Right kidney (tissue), 1 donor: Measurements from ENCODE around the gene KAT6B.

Source experiments
- DNase-seq: peaks from one replicate; pipeline ENCODE4 v3.0.0-alpha.2; 2016

KAT6B gene

DNA sequence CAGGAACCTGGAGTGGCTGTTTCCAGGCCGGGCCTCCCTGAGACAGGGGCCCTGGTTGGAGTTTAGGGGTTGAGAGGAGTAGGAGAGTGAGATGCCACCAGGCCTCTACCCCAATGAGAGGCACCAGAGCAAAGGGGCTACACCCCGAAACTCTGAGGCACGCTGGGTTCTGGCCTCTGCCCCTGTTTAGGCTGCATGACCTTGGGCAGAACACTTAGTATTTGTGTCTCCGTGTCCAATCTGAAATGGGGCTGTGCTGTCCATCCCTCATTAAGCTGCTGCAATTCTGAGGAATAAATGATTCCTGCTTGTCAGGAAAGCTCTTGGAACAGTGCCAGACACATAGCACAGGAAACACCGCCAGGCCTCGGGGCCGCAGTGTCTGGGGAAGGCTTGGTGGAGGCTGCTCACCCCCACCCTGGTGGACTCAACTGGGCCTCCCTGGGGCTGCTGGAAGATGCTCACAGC, 244.6 kb downstream of the KAT6B start:
- peak; percentile 15 for DNase-seq

DNA sequence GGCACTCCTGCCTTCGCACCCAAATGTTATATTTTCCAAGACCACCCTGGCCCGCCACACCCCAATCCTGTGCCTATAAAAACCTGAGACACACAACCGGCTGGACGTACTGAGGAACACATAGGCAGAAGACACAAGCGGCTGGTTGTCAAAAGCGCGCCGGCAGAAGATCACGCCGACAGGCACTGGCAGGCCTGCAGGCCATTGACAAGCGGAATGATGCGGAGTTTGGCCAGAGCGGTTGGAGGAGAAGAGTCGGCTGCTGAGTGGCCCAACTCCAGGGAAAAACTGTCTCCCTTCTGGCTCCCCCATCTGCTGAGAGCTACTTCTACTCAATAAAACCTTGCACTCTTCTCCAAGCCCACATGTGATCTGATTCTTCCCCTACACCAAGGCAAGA, 245.4 kb downstream of the KAT6B start:
- DNase-seq, result no peak

DNA sequence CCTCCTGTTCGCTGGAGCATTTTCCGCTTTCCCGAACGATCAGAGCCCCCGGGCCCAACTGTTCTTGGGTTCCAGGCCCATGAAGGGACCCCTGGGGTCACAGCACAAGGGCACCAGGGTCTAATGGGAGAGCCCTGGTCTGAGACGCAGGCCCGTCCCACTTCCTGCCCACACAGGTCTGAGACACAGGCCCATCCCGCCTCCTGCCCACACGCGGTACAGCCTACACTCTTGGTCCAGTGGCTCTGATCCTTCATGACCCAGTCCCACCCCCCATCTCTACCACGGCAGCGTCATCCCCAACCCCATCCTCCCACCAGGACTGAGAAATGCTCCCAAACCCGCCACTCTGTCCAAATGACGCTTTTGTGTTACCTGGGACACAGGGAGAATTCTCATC, 246.3 kb downstream of the KAT6B start:
- DNase-seq, result no peak

DNA sequence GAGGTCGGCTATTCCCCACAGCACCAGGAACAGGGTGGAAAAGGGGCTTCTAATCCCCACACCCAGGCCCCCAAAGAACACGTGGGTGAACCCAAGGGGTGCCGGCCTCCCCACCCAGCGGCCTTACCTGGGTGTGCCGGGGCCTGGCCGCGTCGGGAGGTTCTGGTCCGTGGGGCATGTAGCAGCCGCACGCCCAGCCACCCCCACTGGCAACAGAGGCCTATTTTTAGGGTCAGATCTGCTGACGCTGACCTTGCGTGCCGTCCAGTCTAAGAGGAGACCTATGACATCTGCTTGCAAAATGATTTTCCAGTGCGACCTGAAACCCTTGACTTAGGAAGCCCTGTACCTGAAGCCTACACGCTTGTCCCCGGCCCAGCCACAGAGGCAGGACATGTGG, 247.0 kb downstream of the KAT6B start:
- no peak for DNase-seq

DNA sequence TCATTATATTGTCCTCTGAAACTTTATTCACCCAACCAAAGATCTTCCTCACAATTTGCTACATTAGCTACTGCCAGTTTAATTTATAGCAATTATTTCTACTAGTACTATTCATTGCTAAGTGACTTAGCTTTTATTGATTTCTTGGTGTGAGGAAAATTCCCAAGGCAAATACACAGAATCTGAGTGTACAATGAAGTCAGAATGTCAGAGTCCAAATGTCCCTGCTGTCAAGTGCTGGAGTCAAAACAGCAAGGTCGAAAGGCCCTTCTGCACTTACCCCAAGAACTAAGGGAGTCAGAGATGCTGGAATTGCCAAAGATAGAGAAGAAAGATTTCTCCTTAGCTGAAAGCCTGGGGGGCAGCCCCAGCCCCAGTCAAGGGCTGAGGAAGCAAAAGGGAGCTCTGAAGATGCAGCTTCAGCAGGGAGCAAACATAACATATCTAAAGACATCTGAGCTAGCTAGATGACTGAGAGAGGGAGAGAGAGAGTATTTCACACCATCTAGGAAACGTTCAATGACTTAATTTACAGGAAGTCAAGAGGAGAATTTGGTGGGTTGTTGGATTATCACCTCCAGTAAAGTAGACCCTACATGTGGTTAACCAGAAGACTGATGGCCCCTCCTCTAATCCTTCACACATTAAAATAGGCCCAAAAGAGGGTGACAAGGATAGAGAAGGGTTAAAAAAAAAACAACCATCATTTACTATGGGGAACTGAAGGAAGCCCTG, 248.5 kb downstream of the KAT6B start:
- no peak for DNase-seq

DNA sequence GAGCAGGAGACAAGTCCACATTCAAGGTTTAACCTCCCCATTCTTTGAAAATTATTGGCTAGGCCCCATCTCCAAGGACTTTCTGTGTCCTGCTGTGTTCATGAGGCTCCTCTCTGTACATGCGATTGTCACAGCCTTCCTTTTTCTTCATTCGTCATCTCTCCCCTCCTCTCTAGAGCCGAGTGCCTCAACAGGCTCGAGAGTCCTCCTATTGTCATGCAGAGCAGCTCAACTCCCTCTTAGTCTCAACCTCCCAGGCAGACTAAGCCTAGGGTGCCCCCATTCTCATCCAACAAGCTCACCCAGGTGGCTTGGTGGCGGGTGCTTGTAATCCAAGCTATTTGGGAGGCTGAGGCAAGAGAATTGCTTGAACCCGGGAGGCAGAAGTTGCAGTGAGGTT, 249.9 kb downstream of the KAT6B start:
- no peak for DNase-seq

DNA sequence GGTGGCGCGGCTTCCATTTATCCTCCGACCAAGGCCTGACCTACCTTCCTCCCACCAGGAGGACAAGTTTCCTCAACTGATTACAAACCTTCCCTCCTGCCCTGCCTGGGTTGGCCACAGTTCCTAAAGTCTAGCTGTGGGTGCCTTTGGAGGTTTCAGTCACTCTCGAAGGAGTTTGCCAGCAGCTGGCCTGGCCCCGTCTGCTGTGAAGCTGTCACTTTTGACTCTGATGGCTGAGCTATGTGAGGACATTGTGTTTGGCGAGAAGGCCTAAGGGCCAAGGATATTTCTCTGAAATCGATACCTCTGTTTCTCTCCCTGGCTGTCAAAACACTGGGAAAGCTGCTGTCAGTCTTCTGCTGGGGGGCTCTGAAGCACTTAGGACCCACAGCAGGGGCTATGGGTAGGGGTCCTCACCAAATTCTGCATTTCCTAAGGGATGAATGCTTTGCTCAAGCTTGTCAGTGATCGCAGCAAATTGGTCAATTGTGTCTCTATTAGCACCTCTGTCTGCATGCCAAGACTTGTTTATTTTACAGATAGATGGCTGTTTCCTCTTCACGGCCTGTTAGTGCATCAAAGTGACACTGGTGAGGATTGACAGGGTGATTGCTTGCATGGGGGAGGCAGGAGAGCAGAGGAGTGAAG, 253.2 kb downstream of the KAT6B start:
- DNase-seq, result no peak

DNA sequence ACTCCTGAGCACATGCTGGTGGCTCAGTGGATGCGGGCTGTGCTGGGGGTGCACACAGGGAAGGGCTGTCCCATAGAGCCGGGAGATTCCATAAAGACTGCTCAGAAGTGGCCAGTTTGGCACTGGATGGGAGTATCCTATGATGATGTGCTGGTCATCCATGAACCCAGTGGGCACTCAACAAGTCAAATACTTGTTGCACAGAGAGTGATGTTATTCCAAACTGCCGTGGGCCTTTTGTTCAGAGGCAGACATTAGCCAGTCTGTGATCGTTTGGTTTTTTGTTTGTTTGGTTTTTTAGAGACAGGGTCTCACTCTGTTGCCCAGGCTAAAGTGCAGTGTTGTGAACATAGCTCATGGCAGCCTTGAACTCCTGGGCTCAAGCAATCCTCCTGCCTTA, 254.2 kb downstream of the KAT6B start:
- no peak for DNase-seq

DNA sequence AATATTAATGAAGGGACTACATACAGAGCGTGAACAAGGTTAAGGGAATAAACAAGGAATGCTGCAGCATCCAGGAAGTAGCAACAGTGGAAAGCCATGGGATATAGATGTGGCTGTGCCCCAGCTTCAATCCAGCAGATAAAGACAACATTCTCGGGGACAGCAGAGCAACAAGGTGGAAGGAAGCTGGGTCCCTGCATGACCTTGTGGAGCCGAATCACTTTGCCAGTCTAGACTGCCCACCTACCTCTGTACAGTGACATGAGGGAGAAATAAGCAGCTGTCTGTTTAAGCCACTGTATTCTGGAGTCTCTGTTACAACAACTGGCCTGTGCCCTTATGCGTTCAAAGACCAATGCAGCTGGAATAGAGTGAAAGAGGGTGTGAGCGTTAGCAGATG, 255.0 kb downstream of the KAT6B start:
- DNase-seq, result no peak
